OCI-LY7 (cell line): Measurements from ENCODE around the gene CDK4. TPM values are rescaled to one million over a fixed set of nuclear protein-coding genes. Genes with fewer than 3 reads are reported as not detected.

ENCODE experiments used
- BruUV-seq: library from RNA; stranded (reverse); fragments of 400-500 nt; replicated peaks from 2 replicates; lab custom pipeline; 2021; lab: Mats Ljungman, UMichigan
- CTCF ChIA-PET: fragments of 300-600 bp; sonication (Branson Sonifier 250); formaldehyde crosslinking; loops from one replicate; lab custom pipeline; 2022; ENCODE audit warnings: antibody characterized with exemption; ENCODE audit not compliant: unreplicated experiment; lab: Charles Lee
- POLR2A ChIA-PET: fragments of 300-600 bp; sonication (Branson Sonifier 250); formaldehyde crosslinking; loops from one replicate; lab custom pipeline; 2022; ENCODE audit warnings: antibody characterized with exemption; lab: Charles Lee
- DNase-seq: peaks from one replicate; pipeline ENCODE4 v3.0.0-alpha.2; 2015; ENCODE audit warnings: low spot score
- H2AFZ ChIP-seq: fragments of 200-600 bp; sonication (generic), shearing (Covaris generic); 2 replicates; pipeline ENCODE4 v1.6.1; 2014; ENCODE audit warnings: mild to moderate bottlenecking, antibody characterized with exemption, low read length, moderate library complexity
- H3K27ac ChIP-seq: fragments of 200-600 bp; sonication (generic); 2 replicates; pipeline ENCODE4 v1.5.1; 2014; ENCODE audit warnings: mixed run types, low read depth, mild to moderate bottlenecking, moderate library complexity, low read length, inconsistent platforms; ENCODE audit not compliant: poor library complexity, severe bottlenecking
- H3K36me3 ChIP-seq: fragments of 200-600 bp; sonication (generic); 2 replicates; pipeline ENCODE4 v1.6.1; 2014; ENCODE audit warnings: mild to moderate bottlenecking, antibody characterized with exemption, low read length, moderate library complexity, mixed read lengths; ENCODE audit not compliant: insufficient read depth
- H3K4me1 ChIP-seq: fragments of 200-600 bp; sonication (generic); 2 replicates; pipeline ENCODE4 v1.5.1; 2014; ENCODE audit warnings: mild to moderate bottlenecking, low read length; ENCODE audit not compliant: insufficient read depth, poor library complexity, severe bottlenecking
- H3K4me2 ChIP-seq: fragments of 200-600 bp; sonication (generic); 2 replicates; pipeline ENCODE4 v1.6.1; 2014; ENCODE audit warnings: mild to moderate bottlenecking, low read length
- H3K4me3 ChIP-seq: fragments of 200-600 bp; sonication (generic); 2 replicates; pipeline ENCODE4 v1.5.1; 2014; ENCODE audit warnings: mild to moderate bottlenecking, low read depth, low read length; ENCODE audit not compliant: poor library complexity, severe bottlenecking
- H3K79me2 ChIP-seq: fragments of 200-600 bp; sonication (generic); 2 replicates; pipeline ENCODE4 v1.6.1; 2016; ENCODE audit warnings: low read depth, mild to moderate bottlenecking, low read length, moderate library complexity, mixed read lengths; ENCODE audit not compliant: insufficient read depth
- H3K9me2 ChIP-seq: fragments of 200-600 bp; sonication (generic); 2 replicates; pipeline ENCODE4 v1.6.1; 2016; ENCODE audit warnings: mild to moderate bottlenecking, low read length, mixed read lengths; ENCODE audit not compliant: insufficient read depth
- H3K9me3 ChIP-seq: fragments of 200-600 bp; sonication (generic); 2 replicates; pipeline ENCODE4 v1.6.1; 2014; ENCODE audit warnings: mild to moderate bottlenecking, mixed run types, low read length, mixed read lengths
- H4K20me1 ChIP-seq: fragments of 200-600 bp; sonication (generic); 2 replicates; pipeline ENCODE4 v1.6.1; 2014; ENCODE audit warnings: mild to moderate bottlenecking, antibody characterized with exemption, low read length, moderate library complexity, mixed read lengths; ENCODE audit not compliant: insufficient read depth
- CTCF ChIP-seq: fragments of 200-600 bp; sonication (generic); conservative IDR thresholded peaks from 2 replicates; pipeline ENCODE4 v1.5.1; 2014; ENCODE audit warnings: mild to moderate bottlenecking, antibody characterized with exemption, low read length, moderate library complexity, mixed read lengths
- EZH2phosphoT487 ChIP-seq: fragments of 200-600 bp; sonication (generic); IDR thresholded peaks from 2 replicates; pipeline ENCODE4 v1.6.1; 2018; ENCODE audit warnings: low read depth, borderline replicate concordance, mild to moderate bottlenecking, mixed run types, antibody characterized with exemption, low read length, moderate library complexity, mixed read lengths
- intact Hi-C: fragments of 100-400 bp; cut with micrococcal nuclease; formaldehyde crosslinking; loops from one replicate; pipeline ENCODE4 v1.10.0; 2022; ENCODE audit not compliant: unreplicated experiment
- total RNA-seq, 2 experiments: library from RNA; depleted of rRNA in 1 of 2; stranded (reverse); fragments of >200 nt in 1 of 2; shearing (Covaris generic) in 1 of 2; gene quantifications; 2 replicates each; pipeline ENCODE4 v1.2.3, GENCODE V29; 2014 to 2022

Gene CDK4
- total RNA-seq, 2 experiments from 2014 or later: 192 to 280 TPM

GRCh38 chr12:57779736-57780135 is 27.6 kb upstream of the CDK4 start:
- CTCF ChIA-PET: interaction anchor here (1.0 kb wide), 1 partner anchor 23 kb away, joined by 5 read pairs; no protein-coding TSS in a partner anchor
- no peak for DNase-seq
- Histone ChIP-seq H3K27ac (no peak overlapping the region), H3K36me3 (peaks cover 8% of the 10 kb centered on the region; the same call in 1 of the 2 replicates), H3K9me2 (no peaks in the 10 kb centered on the region), H3K4me3 (no peak overlapping the region), H3K4me2 (no peak overlapping the region), H4K20me1 (no peaks in the 10 kb centered on the region), H3K9me3 (no peaks in the 10 kb centered on the region), H3K79me2 (peaks cover 21% of the 10 kb centered on the region), H2AFZ (no peak overlapping the region), H3K4me1 (peaks cover 26% of the 10 kb centered on the region)
- TF ChIP-seq EZH2phosphoT487 (no peak), CTCF (no peak)
- intact Hi-C loops: loop anchor here (5.0 kb wide), 1 partner anchor 128 kb away; no protein-coding TSS in a partner anchor
- POLR2A ChIA-PET: interaction anchor here (0.6 to 1.2 kb wide), 4 partner anchors 14 to 152 kb away, joined by 3 to 4 read pairs (median 4); no protein-coding TSS in a partner anchor
- BruUV-seq: no TSS peak

- no peak overlapping the region for H3K4me2 ChIP-seq
- TF ChIP-seq CTCF (no peak), EZH2phosphoT487 (no peak)
- ChIA-PET POLR2A (no interaction called here), CTCF (no interaction called here)
- no peak for DNase-seq
- no peaks in the 10 kb centered on the region for H4K20me1 ChIP-seq
- no peak overlapping the region for H2AFZ ChIP-seq
- H3K79me2 ChIP-seq: peaks cover 3% of the 10 kb centered on the region
- H3K9me2 ChIP-seq: no peaks in the 10 kb centered on the region
- H3K27ac ChIP-seq: no peak overlapping the region
- H3K4me1 ChIP-seq: peaks cover 24% of the 10 kb centered on the region
- intact Hi-C loops: no loop called here
- no TSS peak for BruUV-seq
- no peaks in the 10 kb centered on the region for H3K9me3 ChIP-seq
- H3K4me3 ChIP-seq: no peak overlapping the region
- H3K36me3 ChIP-seq: no peaks in the 10 kb centered on the region
Measured at GRCh38 chr12:57777911-57778310, 25.8 kb upstream of the CDK4 start.

- Histone ChIP-seq H3K9me2 (no peaks in the 10 kb centered on the region), H3K9me3 (no peaks in the 10 kb centered on the region), H3K4me2 (no peak overlapping the region), H3K36me3 (no peaks in the 10 kb centered on the region), H3K4me1 (peaks cover 28% of the 10 kb centered on the region), H3K4me3 (no peak overlapping the region), H4K20me1 (no peaks in the 10 kb centered on the region), H2AFZ (no peak overlapping the region), H3K79me2 (no peaks in the 10 kb centered on the region), H3K27ac (no peak overlapping the region)
- no peak for DNase-seq
- TF ChIP-seq CTCF (no peak), EZH2phosphoT487 (no peak)
- BruUV-seq: no TSS peak
- ChIA-PET CTCF (no interaction called here), POLR2A (no interaction called here)
- intact Hi-C loops: no loop called here
Measured at GRCh38 chr12:57777367-57777766, 25.3 kb upstream of the CDK4 start.
